ENCODE results near the gene AQP3.
"Not testable (repeated sequence)": the region's sequence is repeated elsewhere in the genome, so short reads cannot be mapped to it uniquely, and the experiment has no call there.

The AQP3 gene

DNA sequence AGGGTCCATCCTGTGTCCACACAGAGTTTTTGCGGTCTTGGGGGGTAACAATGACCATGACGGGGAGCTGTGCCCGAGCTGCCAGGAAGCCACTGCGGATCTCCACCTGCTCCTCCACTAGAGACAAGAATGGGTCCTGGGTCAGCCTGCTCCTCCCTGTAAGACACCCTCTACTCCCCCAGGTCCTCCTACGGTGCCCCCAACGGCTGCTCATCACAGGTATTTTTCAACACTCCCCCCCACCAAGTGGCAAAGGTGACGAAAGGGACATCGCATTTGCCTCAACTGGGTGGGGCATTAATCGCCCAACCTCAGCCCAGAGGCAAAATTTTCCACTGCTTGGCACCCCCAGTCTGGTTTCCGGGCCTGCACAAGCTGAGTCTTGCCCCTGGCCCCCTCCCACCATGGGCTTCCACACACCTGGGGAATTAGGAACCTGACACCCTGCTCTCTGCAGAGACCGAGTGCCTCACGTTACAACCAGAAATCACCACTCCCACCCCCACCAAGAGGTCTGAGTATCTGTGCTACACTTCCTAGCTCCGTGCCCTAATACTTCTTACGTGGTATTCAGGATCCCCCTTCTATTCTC lies 16.7 kb upstream of the AQP3 start:
- no peak for DNase-seq

- DNase-seq, result no peak
Observed at GRCh38 chr9:33463151-33463550, 15.8 kb upstream of the AQP3 start.

GRCh38 chr9:33461492-33461891 lies 14.1 kb upstream of the AQP3 start:
- DNase-seq, result no peak

DNA sequence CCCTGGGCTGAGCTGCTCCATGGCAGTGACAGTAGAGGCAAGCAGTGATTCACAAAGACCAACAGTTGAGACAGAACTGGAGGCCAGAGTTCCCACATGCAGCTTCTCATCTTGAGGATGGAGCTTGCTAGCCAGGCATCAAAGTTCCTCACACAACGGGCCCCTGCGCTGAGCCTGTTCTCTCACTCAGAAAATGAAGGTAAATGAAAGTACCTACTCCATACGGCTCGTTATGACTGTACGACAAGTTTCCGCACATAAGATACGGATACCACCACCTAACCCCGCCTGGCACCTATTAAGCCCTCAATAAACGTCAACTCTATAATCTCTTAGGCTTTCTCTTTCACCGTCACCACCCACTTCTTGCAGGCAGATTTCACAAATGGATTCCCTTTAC lies 13.5 kb upstream of the AQP3 start:
- no peak for DNase-seq

GRCh38 chr9:33459115-33459514 lies 11.7 kb upstream of the AQP3 start:
- DNase-seq, result no peak

DNA sequence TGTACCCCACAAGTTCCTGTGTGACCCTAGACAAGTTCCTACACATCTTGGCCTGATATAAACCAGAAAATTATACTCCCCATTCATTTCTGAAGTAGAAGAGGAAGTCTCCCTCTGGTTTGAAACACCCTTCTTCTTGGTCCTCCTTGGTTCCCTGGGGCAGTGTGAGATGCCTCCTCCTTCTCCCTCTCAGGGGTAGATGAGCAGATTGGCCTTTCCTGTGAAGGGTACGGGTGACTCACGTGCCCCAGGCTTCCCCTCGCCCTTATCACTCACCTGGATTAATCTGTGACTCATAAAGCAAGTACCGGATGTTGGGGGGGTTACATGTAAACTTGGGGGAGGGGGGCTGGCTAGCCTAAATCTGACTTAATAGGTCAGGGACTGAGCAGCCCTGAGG lies 11.1 kb upstream of the AQP3 start:
- peak; percentile 72 for DNase-seq

GRCh38 chr9:33455945-33456344 lies 8.6 kb upstream of the AQP3 start:
- DNase-seq, result no peak

DNA sequence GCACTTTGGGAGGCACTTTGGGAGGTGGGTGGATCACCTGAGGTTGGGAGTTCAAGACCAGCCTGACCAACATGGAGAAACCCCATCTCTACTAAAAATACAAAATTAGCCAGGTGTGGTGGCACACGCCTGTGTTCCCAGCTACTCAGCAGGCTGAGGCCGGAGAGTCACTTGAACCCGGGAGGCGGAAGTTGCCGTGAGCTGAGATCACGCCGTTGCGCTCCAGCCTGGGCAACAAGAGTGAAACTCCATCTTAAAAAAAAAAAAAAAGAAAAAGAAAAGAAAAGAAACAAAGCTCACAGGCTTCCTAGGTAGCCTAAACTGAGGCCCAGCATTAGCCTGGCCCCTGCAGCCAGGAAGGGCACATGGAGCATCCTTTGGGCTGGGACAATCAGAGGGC lies 8.1 kb upstream of the AQP3 start:
- not testable (repeated sequence) for DNase-seq

- DNase-seq, result not testable (repeated sequence)
Observed at GRCh38 chr9:33454661-33455026, 7.3 kb upstream of the AQP3 start.

- DNase-seq, result no peak
Observed at GRCh38 chr9:33453999-33454660, 6.7 kb upstream of the AQP3 start.

- no peak for DNase-seq
Observed at GRCh38 chr9:33453286-33453860, 6.0 kb upstream of the AQP3 start.

- peak; percentile 95 for DNase-seq
Observed at GRCh38 chr9:33452828-33453271, 5.5 kb upstream of the AQP3 start.

DNA sequence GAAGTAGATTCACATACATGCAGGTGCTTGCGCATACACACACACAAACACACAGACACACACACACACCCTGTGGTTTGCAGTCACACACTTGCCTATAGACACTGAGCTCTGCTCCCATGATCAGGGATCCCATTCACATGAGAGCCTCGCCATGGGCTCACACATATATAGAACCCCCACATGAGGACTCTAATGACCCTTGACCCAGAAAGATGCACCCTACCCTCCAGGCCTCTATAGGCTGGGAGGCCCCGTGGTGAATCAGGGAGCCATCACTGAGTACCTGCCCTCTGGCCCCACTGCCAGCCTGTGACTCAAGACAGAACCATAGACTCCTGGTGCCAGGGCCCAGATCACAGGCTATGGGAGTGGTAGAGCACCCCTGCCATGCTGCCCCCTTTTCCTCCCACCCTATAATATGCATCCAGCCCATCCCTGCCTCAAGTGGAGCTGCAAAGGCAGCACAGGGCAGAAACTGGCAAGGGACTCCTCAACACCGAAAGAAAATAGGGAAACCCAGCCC lies 3.3 kb upstream of the AQP3 start:
- DNase-seq, result no peak

GRCh38 chr9:33449715-33450114 lies 2.3 kb upstream of the AQP3 start:
- no peak for DNase-seq

DNA sequence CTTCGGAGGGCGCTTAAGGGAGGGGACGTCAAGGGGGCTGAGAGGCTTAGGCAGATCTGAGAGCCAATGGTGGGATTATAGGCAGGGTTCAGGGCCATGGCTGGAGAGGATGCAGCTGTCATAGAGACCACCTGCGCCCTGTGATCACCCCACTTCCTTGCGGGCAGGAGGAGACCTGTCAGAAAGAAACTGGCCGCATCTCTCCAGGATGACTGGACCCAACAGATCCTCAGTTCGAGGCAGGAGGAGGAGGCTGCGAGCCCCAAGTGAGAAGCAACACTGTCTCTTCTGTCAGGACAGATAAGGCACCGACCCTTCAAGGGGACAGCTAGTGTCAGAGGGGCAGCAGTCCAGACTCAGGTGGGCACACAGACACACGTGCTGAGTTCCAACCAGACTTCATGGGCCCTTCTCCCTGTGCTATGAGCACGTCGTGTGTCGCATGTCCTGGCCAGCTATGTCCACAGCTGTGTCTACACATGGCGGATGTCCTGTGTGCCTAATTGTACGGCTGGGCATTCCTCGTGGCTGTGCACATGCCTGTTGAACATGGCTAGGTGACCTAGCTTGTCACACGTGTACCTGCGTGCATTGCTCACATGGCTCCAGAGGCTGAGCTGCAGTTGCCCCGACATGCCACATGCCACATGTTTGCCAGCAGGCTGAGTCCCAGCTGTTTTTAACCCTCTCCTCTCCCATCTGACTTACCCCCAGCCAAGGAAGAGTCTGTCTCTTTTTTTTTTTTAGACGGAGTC lies 583 bp upstream of the AQP3 start:
- no peak for DNase-seq

DNA sequence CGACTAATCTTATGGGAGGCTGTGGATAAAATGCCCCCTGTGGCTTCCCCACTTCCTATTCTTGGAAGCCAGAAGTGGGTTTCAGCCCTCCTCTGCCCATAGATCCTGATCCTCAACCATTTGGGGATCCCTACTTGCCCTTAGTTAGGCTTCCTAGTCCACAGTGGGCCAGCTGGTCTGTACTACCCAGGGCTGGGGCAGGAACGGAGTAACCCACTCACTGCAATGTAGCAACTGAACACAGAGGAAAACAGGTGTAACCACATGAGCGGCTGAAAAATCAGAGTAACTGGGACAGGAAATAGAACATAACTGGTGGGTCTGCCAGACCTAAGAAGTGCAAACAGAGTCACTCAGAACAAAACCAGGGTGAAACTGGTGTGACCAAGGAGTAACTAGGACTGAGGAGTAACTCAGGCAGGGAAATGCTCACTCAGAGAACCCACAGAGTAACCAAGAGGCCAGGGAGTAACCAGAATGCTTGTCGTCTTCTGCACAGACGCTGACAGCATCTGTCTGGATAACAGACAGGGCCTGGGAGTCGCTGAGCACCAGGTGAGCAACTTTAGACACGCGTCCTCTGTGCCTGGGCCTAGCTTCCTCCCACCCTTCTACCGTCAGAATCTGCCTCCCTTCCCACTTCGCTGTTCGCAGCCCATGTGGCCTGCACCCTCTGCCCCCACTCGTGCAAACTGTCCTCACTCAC lies 1.0 kb downstream of the AQP3 start:
- peak; percentile 75 for DNase-seq

- DNase-seq, result no peak
Observed at GRCh38 chr9:33445389-33446239, 1.8 kb downstream of the AQP3 start.

GRCh38 chr9:33443464-33444154 lies 3.8 kb downstream of the AQP3 start:
- no peak for DNase-seq

DNA sequence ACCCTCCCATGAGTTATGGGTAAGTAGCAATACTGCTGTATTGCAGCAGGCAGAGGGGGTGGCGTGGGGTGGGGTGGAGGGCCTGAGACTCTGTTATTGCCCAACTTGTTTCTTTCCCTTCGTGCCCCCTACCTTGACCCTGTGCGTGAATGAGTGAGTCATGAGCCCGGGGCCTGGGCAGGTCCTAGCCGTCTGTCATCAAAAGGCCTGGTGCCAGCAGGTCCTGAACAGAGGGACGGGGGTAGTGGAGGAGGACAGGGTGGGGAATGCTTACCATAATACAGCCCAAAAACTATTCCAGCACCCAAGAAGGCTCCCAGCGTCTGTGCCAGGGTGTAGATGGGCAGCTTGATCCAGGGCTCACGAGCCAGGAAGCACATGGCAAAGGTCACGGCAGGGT lies 4.3 kb downstream of the AQP3 start:
- DNase-seq, result no peak

DNA sequence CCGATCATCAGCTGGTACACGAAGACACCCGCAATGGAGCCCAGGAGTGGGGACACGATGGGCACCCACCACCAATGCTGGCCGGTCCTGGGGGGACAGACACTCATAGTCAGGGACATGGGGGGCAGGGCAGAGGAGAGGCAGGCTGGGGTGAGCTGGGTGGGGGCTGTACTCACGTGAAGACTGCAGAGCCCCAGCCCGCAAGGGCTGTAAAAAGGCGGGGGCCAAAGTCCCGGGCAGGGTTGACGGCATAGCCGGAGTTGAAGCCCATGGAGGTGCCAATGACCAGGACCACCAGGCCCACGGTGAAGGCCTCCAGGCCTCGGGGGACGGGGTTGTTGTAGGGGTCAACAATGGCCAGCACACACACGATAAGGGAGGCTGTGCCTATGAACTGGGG lies 5.3 kb downstream of the AQP3 start:
- no peak for DNase-seq

DNA sequence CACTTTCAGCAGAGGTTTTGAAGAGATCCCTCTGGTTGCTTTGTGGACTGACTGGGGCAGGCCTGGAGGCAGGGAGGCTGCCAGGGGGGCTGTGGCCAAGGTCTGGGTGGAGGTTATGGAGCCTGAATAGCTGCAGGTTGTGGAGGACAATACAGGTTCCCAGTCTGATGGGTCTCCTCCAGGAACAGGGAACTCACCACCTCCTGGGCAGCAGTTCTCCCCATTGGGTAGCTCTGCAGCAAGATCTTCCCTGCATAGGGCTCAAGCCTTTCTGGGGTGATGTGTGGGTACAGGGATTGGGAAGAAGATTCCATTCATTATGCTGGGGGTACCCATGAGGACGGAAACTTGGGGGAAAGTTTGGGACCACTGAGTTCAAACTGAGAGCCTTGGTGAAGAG lies 6.8 kb downstream of the AQP3 start:
- no peak for DNase-seq

Data from islet precursor cell (in vitro differentiated cells).